Lower lobe of right lung (tissue), 2 donors: Measurements from ENCODE around the gene PDE4B. TPM values are rescaled to one million over a fixed set of nuclear protein-coding genes. Genes with fewer than 3 reads are reported as not detected.
"Not testable (repeated sequence)": the region's sequence is repeated elsewhere in the genome, so short reads cannot be mapped to it uniquely, and the experiment has no call there.

Source experiments
- ATAC-seq, 2 donors: fragments of 200-7000 bp; cut with Tn5 transposase; one replicate each; pipeline ENCODE4 v1.9.1; 2020 to 2022; ENCODE audit warnings: mild to moderate bottlenecking in 2 of 2, moderate library complexity in 2 of 2
- DNase-seq: peaks from one replicate; pipeline ENCODE4 v3.0.0-alpha.2; 2020
- H3K27ac ChIP-seq: fragments of 200-600 bp; one replicate; pipeline ENCODE4 v1.8.0; 2022
- H3K27me3 ChIP-seq: fragments of 200-600 bp; one replicate; pipeline ENCODE4 v1.8.0; 2022; ENCODE audit warnings: low read depth
- H3K36me3 ChIP-seq: fragments of 200-600 bp; one replicate; pipeline ENCODE4 v1.8.0; 2022; ENCODE audit warnings: mild to moderate bottlenecking
- H3K4me1 ChIP-seq: fragments of 200-600 bp; one replicate; pipeline ENCODE4 v1.8.0; 2022
- H3K4me3 ChIP-seq: fragments of 200-600 bp; one replicate; pipeline ENCODE4 v1.8.0; 2022; ENCODE audit warnings: mild to moderate bottlenecking
- H3K9me3 ChIP-seq: fragments of 200-600 bp; one replicate; pipeline ENCODE4 v1.8.0; 2022
- intact Hi-C: fragments of 100-400 bp; cut with DNase I; formaldehyde crosslinking; loops from one replicate; pipeline ENCODE4 v1.11.0; 2022
- total RNA-seq: library from RNA; stranded (reverse); fragmentation: NEBNext Ultra II Directional; extraction: Animal tissue kit (Norgen Biotek cat#: 25700); gene quantifications from one replicate; pipeline ENCODE4 v1.2.1, GENCODE V29; 2021
- TF ChIP-seq, protein P1 (sequence below): fragments of 200-600 bp; IDR thresholded peaks from one replicate; pipeline ENCODE4 v1.8.0; 2022; ENCODE audit warnings: antibody characterized with exemption, mild to moderate bottlenecking
- donor health status: DM: no; HTN: yes; CAD: no; lungs with severe emphysema.

PDE4B gene
- total RNA-seq, 1 donor from 2014 or later, result 26.9 TPM

DNA sequence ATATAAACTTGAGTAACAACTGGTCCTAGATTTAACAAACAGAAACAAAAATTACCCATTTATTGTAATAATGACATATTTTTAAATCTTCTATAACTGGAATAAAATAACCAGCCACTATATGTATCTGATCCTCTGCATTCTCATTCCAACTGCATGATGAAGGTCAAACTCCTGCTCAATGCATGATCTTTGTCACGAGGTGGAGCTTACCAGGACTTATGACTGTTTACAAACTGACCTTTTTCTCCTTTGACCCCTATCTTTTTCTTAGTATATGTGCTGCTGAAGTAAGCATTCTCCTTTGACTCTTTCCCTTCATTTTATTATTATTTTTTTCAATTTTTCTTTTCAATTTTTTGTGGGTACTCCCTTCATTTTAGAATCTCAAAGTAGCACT, 252.2 kb downstream of the PDE4B start:
- H3K4me3 ChIP-seq, result no peak overlapping the region
- H3K27ac ChIP-seq, result no peak overlapping the region
- no peaks in the 10 kb centered on the region for H3K9me3 ChIP-seq
- DNase-seq, result no peak
- intact Hi-C loops, result no loop called here
- ATAC-seq, result no peak
- TF ChIP-seq, protein P1, sequence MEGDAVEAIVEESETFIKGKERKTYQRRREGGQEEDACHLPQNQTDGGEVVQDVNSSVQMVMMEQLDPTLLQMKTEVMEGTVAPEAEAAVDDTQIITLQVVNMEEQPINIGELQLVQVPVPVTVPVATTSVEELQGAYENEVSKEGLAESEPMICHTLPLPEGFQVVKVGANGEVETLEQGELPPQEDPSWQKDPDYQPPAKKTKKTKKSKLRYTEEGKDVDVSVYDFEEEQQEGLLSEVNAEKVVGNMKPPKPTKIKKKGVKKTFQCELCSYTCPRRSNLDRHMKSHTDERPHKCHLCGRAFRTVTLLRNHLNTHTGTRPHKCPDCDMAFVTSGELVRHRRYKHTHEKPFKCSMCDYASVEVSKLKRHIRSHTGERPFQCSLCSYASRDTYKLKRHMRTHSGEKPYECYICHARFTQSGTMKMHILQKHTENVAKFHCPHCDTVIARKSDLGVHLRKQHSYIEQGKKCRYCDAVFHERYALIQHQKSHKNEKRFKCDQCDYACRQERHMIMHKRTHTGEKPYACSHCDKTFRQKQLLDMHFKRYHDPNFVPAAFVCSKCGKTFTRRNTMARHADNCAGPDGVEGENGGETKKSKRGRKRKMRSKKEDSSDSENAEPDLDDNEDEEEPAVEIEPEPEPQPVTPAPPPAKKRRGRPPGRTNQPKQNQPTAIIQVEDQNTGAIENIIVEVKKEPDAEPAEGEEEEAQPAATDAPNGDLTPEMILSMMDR, result no peak
- H3K27me3 ChIP-seq, result no peaks in the 10 kb centered on the region
- no peaks in the 10 kb centered on the region for H3K4me1 ChIP-seq
- no peaks in the 10 kb centered on the region for H3K36me3 ChIP-seq

DNA sequence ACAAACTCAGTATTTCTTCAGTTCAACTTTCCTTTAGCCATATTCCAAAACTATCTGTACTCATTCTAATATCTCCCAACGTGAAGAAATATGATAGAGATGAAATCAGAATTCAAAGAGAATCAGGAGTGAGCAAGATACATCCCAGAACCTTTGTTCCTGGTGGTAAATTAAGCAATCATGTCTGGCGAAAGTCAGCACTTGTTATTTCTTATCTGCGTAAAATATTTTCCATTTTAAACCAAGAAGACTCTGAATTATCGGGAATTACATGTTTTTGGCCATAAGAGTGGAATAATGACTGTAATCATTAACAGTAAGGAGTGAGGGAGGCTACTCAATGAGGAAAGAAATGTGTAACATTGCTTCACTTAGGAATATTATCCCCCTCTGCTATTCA, 253.7 kb downstream of the PDE4B start:
- no peaks in the 10 kb centered on the region for H3K4me1 ChIP-seq
- H3K36me3 ChIP-seq, result no peaks in the 10 kb centered on the region
- DNase-seq, result no peak
- no peak overlapping the region for H3K4me3 ChIP-seq
- H3K27ac ChIP-seq, result no peak overlapping the region
- ATAC-seq, result no peak
- TF ChIP-seq, protein P1, result no peak
- no peaks in the 10 kb centered on the region for H3K27me3 ChIP-seq
- intact Hi-C loops, result no loop called here
- no peaks in the 10 kb centered on the region for H3K9me3 ChIP-seq

DNA sequence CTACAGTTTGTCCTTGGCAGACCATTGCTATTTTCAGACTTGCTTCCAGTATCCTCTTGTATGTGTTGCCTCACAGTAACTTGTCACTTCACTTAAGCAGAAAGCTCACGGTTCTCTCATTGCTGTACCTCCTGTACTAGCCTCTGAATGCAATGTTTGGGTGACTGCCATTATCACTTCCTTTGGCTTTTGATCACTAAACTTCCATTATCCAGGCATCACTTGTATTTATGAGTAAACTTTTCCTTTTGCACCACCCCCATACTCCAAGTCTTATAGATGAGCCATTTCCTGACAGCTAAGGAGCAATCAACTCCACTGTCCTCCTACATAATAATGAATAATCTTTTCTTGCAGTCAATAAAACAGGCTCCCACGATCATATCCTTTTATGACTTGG, 255.3 kb downstream of the PDE4B start:
- no peak overlapping the region for H3K27ac ChIP-seq
- no peaks in the 10 kb centered on the region for H3K4me1 ChIP-seq
- H3K36me3 ChIP-seq, result no peaks in the 10 kb centered on the region
- H3K9me3 ChIP-seq, result no peaks in the 10 kb centered on the region
- no peak for DNase-seq
- ATAC-seq, result no peak
- TF ChIP-seq, protein P1, result no peak
- intact Hi-C loops, result no loop called here
- H3K4me3 ChIP-seq, result no peak overlapping the region
- H3K27me3 ChIP-seq, result no peaks in the 10 kb centered on the region

DNA sequence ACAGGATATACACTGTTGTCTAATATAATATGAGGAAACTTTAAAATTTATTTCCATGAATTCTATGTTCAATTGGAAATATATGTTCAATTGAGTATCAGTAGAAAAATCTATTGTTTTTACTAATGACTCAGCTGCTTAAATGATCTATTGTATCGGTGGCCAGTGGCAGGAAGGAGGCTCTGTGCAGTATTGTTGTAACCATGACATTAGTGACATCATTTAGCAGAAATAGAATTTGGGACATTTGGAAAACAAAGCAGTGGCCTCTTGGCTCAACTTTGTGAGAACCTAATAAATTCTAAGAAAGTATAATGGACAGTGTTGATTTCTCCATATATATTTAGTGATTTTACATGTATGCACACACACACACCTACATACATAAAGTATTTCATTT, 257.4 kb downstream of the PDE4B start:
- no peak overlapping the region for H3K4me3 ChIP-seq
- H3K27me3 ChIP-seq, result no peaks in the 10 kb centered on the region
- H3K9me3 ChIP-seq, result no peaks in the 10 kb centered on the region
- H3K27ac ChIP-seq, result no peak overlapping the region
- no peak for ATAC-seq
- TF ChIP-seq, protein P1, result no peak
- intact Hi-C loops, result no loop called here
- H3K36me3 ChIP-seq, result no peaks in the 10 kb centered on the region
- DNase-seq, result no peak
- H3K4me1 ChIP-seq, result no peaks in the 10 kb centered on the region

DNA sequence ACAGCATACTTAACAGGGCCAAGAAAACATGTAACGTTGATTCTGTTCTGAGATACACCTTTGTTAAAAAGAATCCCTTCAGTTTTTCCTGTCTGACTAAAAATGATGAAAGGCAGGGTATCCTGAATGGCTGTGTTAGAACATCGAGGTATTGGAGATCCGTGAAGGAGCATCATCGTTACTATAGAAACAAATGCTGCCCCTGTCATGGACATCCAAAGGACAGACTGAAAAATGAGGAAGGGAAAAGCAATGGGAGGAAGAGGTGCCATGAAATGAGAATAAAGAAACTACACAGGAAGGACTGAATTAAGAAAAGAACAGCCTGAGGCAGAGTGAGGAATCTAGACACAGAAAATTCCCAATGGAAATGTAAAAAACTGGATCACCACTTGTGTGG, 257.9 kb downstream of the PDE4B start:
- no peaks in the 10 kb centered on the region for H3K4me1 ChIP-seq
- no peaks in the 10 kb centered on the region for H3K9me3 ChIP-seq
- no peak overlapping the region for H3K4me3 ChIP-seq
- no peaks in the 10 kb centered on the region for H3K27me3 ChIP-seq
- DNase-seq (no peak), ATAC-seq (no peak)
- no peaks in the 10 kb centered on the region for H3K36me3 ChIP-seq
- TF ChIP-seq, protein P1, result no peak
- H3K27ac ChIP-seq, result no peak overlapping the region
- intact Hi-C loops, result no loop called here

DNA sequence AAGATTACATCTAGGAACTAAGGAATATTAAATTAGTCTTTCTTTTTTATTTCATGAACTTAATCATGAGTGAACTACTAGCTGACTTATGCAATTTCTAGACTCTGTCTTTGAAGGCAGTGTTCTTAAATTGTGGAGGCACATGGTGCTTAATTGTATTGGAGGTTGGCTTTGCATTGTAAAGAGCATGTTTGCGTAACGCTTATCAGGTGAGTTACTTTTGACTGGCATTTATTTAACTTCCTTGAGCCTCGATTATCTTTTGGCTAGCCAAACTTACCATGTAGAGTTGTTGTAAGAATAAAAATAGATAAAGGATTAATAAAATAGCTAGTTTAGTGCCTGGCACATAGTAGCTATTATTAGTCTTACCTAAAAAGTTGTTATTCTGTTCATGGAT, 262.4 kb downstream of the PDE4B start:
- Histone ChIP-seq H3K4me3 (no peak overlapping the region), H3K27me3 (no peaks in the 10 kb centered on the region), H3K9me3 (no peaks in the 10 kb centered on the region), H3K36me3 (no peaks in the 10 kb centered on the region), H3K27ac (no peak overlapping the region), H3K4me1 (no peaks in the 10 kb centered on the region)
- no peak for DNase-seq
- TF ChIP-seq, protein P1, result no peak
- intact Hi-C loops, result no loop called here
- no peak for ATAC-seq

DNA sequence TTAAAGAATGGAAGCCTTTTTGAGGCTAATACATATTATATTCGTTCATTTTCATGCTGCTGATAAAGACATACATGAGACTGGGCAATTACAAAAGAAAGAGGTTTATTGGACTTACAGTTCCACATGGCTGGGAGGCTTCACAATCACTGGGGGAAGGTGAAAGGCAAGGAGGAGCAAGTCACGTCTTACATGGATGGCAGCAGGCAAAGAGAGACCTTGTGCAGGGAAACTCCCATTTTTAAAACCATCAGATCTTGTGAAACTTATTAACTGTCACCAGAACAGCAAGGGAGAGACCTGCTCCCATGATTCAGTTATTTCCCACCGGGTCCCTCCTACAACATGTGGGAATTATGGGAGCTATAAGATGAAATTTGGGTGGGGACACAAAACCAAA, 264.8 kb downstream of the PDE4B start:
- intact Hi-C loops, ATAC-seq, H3K27me3 ChIP-seq, H3K4me3 ChIP-seq, H3K4me1 ChIP-seq, H3K36me3 ChIP-seq, H3K9me3 ChIP-seq, H3K27ac ChIP-seq, DNase-seq: not testable (repeated sequence)
